HG03025 (cell line): ENCODE measurements around the gene NEGR1.
"Not testable (repeated sequence)": the region's sequence is repeated elsewhere in the genome, so short reads cannot be mapped to it uniquely, and the experiment has no call there.

Source experiments
- ATAC-seq: cut with Tn5 transposase; IDR thresholded peaks from one replicate; pipeline ENCODE4 v1.9.1; 2021; ENCODE audit warnings: mild to moderate bottlenecking, moderate library complexity; ENCODE audit not compliant: unreplicated experiment, low FRiP score

NEGR1 gene

GRCh38 chr1:71964188-71964587 is 318.2 kb downstream of the NEGR1 start:
- ATAC-seq = no peak

GRCh38 chr1:71956613-71957285 is 325.6 kb downstream of the NEGR1 start:
- no peak for ATAC-seq

- ATAC-seq = no peak
These were observed 331.8 kb downstream of the NEGR1 start for GRCh38 chr1:71950579-71950978.

GRCh38 chr1:71949681-71950080 is 332.7 kb downstream of the NEGR1 start:
- no peak for ATAC-seq

- no peak for ATAC-seq
These were observed 333.8 kb downstream of the NEGR1 start for GRCh38 chr1:71948561-71948960.

GRCh38 chr1:71944006-71944405 is 338.3 kb downstream of the NEGR1 start:
- ATAC-seq = no peak

- no peak for ATAC-seq
These were observed 342.1 kb downstream of the NEGR1 start for GRCh38 chr1:71940261-71940660.

- no peak for ATAC-seq
These were observed 351.8 kb downstream of the NEGR1 start for GRCh38 chr1:71930511-71930910.

GRCh38 chr1:71921935-71922559 is 360.3 kb downstream of the NEGR1 start:
- no peak for ATAC-seq

- ATAC-seq = no peak
These were observed 361.1 kb downstream of the NEGR1 start for GRCh38 chr1:71921204-71921603.

- ATAC-seq = no peak
These were observed 361.8 kb downstream of the NEGR1 start for GRCh38 chr1:71920556-71920955.

- no peak for ATAC-seq
These were observed 362.4 kb downstream of the NEGR1 start for GRCh38 chr1:71919811-71920509.

GRCh38 chr1:71918630-71919029 is 363.7 kb downstream of the NEGR1 start:
- ATAC-seq = no peak

GRCh38 chr1:71916894-71917293 is 365.4 kb downstream of the NEGR1 start:
- no peak for ATAC-seq

GRCh38 chr1:71914626-71915025 is 367.7 kb downstream of the NEGR1 start:
- no peak for ATAC-seq

- ATAC-seq = no peak
These were observed 373.4 kb downstream of the NEGR1 start for GRCh38 chr1:71908871-71909390.

- ATAC-seq = no peak
These were observed 374.0 kb downstream of the NEGR1 start for GRCh38 chr1:71908303-71908702.

- no peak for ATAC-seq
These were observed 382.5 kb downstream of the NEGR1 start for GRCh38 chr1:71899881-71900280.

GRCh38 chr1:71888166-71888565 is 394.2 kb downstream of the NEGR1 start:
- not testable (repeated sequence) for ATAC-seq

GRCh38 chr1:71885171-71885570 is 397.2 kb downstream of the NEGR1 start:
- ATAC-seq = no peak

GRCh38 chr1:71882637-71883036 is 399.7 kb downstream of the NEGR1 start:
- ATAC-seq = no peak

GRCh38 chr1:71882226-71882625 is 400.1 kb downstream of the NEGR1 start:
- no peak for ATAC-seq
